ENCODE measurements around the gene EML6.

EML6 gene

DNA sequence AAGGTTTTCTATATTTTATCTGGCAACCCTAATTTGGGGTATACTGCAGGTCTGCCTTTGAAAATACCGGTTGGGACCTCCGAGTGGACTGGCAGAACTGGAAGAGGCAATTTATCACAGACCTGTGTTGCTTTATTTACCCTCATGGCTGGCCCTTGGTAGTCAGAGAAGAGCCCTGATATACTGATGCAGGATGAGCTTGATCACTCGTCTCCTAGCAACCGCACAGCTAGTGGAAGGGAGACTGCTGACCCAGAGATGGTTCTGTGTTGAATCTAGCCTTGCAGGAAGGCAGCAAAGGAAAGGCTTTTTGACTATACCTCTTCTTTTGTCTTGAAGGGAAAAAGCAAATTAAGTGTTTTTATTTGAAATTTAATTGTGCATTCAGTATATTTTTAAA, 154.7 kb downstream of the EML6 start:
- peak in 1 of 56 donors; percentile 11 for DNase-seq

DNA sequence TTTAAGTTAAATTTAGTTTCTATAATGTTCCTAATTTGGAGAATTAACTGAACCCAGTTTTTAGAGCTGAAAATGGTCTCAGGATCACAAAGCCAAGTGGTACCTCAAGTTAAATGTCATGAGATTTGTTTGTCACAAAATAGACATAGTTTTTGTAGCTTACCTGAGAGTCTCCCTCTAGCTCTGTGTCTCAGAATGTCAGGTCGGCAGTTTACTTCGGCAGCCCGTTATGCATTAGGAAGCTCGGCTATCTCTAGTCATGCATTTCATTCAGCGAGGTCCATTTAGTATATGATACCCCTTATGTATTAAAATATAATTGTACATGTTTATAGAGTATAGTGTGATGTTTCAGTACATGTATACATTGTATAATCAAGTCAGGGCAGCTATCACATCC, 155.6 kb downstream of the EML6 start:
- DNase-seq: no peak

DNA sequence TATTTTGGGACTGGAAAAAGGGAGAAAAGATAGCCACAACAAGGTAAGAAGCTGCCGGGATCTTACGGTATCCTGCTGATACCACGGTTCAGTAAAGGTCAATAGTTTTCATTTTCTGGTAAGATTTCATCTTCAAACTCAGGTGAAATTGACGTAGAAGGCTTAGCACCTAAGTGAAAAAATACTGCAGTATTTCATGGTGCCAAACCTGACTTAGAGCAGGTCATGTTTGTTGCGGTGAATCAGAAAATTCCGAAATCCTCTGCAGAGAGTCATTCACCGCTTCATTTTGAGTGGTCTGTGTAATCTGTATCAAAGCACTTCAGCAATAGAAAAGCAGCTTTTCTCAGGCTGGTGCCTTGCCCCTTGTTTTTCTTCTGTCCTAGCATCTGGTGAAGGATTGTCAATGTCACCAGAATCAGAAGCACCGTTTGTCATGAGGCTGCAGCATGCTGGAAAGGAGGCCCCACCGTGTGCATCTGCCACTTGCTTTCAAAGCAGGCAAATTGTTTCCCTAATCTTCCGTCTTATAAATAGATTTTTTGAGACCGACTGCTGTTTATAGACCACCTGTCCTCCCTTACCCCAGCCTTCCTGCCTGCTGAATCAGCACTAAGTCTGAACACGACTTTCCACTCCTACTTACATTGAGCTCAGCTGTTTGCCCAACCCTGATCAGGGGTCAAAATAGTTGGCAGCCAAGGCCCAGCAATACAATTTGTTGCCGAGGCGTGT, 156.3 kb downstream of the EML6 start:
- DNase-seq: no peak

DNA sequence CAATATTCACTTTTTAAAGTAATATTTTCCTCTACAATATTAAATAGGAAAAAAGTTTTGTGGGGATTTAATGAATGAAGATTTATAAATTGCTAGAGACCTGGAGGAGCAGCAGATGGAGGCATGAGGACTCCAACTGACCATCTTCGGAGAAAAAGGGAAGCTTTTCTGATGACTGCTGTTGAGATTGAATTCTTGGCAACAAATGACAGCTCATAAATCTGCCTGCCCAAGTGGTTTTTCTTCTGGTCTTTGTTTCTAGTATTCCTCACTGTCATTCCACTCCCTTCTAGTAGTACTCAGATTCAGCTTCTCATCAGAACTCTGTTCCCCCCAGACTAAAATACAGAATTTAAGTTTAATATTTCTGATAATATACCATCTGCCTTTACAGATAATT, 157.0 kb downstream of the EML6 start:
- DNase-seq: no peak

DNA sequence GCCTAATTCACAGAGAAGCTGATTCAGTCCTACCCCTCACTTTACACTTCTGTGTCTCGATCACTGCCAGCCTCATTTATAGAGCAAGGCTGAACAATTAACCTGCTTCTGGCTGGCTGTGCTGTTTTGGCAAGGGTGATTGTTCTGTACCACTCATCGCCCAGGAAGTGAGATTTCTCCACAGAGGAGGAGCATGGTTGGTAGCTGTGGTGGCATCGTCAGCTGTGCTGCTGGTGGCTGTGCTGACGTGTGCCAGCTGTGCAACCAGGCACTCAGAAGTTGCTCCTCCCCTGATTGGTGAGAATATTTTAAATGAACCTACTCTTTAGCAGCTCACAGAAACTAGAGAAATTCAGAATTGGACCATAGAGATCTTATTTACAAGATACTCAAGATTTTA, 158.3 kb downstream of the EML6 start:
- no peak for DNase-seq

DNA sequence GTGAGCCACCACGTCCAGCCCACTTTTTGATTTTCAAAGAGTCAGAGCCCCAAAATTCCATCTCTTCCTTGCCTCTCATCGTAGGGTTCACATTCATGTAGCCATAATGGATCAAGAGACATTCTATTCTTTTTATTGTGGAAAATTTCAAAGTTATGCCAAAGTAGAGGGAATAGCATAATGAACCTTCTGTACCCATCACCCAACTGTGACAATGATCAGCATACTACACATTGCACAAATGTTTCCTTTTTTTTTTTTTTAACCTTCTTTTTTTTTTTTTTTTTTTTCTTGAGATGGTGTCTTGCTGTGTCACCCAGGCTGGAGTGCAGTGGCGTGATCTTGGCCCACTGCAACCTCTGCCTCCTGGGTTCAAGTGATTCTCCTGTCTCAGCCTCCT, 162.4 kb downstream of the EML6 start:
- DNase-seq: no peak

DNA sequence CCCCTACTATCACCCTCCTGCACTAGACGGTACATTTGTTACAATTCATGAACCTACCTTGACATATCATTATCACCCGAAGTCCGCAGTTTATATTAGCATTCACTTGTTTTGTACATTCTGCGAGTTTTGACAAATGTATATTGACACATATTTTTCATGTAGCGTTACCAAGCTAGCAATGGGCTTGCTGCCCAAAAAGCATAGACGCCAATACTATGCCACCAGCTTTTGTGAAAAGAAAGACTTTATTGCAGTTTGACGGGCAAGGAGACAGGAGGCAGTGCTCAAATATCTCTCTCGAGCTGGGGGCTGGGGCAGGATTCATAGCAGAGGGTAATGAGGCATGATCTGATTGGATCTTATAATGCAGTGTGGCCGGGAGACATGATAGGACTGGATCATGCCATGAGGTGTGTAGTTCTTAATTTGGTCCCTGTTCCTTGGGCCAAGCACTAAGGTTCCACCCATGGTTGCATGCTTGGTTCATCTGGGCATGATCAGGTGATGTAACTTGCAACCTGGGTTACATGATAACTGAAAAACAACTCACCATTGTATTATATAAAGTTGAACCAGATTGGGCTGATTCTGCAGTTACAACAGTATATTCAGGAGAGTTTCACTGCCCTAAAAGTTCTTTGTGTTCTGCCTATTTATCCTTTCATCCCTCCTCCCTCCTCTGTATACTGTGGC, 164.5 kb downstream of the EML6 start:
- no peak for DNase-seq

DNA sequence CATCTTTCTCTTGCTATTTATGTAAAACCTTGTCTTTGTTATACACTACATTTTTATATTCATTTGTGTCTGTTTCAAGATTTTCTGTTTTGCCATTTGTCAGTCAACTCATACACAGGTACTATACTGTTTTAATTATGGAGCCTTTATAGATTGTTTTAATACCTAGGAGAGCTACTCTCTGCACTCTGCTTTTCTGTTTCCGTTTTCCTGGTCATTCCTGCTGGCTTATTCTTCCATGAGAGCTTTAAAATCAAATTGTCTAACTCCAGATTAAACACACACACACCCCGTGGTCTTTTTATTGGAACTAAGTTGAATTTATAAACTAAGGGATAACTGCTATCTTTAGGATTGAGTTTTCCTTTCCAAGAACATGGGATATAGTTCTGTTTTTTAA, 165.6 kb downstream of the EML6 start:
- no peak for DNase-seq

DNA sequence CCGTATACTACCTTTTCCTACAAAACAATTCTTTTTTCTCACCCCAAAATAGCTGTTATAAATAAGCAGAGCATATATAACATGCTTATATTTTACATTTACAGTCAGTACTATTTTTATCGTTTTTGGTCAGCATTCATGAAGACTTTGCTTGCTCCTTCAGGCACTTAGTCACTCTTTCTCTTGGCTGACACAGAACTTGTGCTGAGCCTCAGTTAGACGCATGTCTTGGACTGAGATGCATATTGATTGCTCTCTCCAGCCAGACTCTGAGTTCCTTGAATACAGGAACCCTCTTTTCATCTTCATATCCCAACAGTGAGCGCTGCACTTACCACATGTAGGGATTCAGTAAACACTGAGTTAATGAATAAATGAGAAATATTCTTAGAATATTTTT, 168.4 kb downstream of the EML6 start:
- DNase-seq: no peak

DNA sequence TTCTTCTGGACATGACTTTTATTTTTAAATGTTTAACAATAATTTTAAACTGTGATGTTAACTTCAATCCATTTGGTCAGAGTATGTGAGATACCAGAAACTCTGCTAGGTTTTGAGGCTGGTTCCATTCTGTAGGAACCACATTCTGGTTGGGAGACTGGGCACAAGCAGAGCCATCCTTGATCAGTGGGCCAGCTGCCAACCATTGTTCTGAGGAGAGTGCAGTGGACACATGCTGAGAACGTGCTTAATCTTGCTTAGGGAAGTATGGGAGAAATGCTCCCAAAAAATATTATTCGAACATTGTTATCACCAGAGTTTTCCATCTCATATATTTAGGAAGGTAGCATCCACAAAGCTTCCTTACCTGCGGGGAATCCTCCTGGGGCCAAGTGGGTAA, 171.0 kb downstream of the EML6 start:
- DNase-seq: peak in 3 of 56 donors; percentile 6 to 19 (median 11)

DNA sequence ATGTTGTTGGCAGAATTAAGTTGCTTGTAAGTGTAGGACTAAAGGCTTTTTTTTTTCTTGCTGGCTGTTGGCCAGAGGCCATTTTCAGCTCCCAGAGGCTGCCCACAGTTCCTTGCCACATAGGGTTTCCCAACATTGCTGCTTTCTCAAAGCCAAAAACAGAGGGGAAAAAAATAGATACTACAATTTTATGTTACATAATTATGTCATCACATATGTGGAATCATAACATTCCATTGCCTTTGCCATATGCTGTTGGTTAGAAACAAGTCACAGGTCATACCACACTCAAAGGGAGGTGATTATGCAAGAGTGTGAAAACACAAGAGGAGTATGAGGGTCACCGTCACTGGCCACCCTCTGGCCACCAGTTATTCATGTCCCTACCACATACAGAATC, 172.3 kb downstream of the EML6 start:
- DNase-seq: no peak

DNA sequence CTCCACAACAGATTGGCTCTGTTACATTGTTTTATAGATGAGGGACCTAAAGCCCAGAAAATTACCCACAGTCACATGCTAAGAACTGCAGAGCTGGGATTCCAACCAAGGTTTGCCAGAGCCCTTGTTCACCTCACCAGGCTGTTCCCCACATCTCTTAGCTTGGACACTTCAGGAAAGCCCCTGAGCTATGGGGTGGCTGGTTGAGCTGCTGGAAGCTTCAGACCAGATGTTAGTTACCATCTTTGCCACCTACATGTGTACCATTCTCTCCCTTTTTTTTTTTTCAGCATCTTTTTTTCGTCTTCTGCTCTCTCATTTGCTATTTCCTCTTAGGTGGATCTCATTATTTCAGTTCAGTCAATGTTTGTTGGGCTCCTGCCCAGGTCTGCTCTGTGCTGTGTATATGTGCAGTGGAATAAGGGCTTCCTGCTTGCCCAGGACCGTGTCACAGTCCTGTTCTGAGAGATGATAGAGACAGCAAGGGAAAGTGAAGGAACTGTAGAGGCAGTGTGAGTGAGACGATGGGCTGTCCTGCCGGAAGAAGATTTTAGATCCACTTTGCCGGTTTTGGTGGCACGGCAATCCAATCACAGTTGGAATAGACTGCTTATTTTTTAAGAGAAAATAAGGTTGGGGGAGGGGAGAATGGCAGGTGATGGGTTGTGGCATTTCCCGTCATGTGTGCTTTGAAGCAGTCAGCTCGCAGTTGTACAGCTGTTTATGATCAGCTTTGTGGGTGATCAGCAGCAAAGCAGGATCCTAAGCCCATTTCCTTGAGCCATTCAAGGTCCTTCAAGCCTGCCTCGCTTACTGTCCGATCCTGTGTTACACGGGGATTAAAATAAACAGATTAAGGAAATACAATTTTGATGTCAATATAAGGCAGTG, 174.2 kb downstream of the EML6 start:
- DNase-seq: no peak

DNA sequence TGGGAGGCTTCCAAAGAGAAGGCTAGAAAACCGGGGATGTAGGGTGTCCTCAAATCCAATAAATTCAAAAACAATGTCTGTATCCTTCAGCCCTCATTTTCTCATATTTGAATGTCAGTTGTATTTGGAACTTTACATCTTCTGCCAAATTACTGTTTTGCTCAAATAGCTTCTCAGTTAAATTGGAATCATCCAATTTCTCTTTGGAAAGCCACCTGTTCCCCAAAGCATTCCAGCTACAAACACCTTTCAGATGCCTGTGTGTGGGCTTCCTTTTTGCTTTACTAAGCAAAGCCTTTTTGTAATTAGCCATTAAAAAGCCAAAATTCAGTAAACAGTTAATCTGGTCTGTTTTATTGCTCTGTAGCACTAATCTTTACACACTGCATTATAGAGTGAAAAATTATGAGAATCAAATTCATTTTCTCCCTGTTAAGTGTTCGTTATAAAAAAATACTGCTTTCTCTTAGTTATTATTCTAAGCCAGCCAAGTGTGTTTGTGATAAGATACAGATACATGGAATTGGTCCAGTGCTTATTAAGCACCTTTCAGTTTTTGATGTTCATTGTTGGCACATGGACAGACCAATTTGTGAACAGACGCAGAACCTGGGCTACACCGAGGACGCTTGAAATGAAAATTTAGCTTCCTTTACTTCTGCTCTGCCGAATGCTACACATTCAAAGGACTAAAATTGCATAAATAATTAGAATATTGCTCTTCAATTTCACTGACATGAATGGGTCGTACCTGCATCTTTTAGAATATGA, 175.2 kb downstream of the EML6 start:
- DNase-seq: no peak

DNA sequence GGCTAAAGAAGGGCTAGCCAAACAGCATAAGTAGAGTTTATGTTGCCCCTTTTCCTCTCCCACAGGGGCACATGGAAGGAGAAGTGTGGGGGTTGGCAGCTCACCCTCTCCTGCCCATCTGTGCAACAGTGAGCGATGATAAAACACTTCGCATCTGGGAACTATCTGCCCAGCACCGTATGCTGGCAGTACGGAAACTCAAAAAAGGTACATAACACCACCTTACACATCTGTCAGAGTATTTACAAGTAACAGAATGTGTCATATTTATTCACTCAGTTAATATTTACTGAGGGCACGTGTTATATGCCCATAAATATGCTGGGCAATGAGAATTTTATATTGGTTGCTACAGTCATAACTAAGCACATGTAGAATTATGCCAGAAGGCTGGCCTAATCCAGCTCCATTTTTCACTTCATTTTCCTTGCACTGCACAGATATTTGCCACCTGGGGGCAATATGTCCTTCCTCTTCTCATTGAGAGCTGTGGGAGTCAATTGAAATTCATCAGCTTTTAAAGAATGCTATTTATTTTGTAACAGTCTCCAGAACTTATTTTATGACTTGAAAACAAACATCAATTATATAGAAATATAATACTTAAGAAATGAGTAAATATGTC, 176.2 kb downstream of the EML6 start:
- peak in 11 of 56 donors; percentile 9 to 57 (median 25) for DNase-seq

DNA sequence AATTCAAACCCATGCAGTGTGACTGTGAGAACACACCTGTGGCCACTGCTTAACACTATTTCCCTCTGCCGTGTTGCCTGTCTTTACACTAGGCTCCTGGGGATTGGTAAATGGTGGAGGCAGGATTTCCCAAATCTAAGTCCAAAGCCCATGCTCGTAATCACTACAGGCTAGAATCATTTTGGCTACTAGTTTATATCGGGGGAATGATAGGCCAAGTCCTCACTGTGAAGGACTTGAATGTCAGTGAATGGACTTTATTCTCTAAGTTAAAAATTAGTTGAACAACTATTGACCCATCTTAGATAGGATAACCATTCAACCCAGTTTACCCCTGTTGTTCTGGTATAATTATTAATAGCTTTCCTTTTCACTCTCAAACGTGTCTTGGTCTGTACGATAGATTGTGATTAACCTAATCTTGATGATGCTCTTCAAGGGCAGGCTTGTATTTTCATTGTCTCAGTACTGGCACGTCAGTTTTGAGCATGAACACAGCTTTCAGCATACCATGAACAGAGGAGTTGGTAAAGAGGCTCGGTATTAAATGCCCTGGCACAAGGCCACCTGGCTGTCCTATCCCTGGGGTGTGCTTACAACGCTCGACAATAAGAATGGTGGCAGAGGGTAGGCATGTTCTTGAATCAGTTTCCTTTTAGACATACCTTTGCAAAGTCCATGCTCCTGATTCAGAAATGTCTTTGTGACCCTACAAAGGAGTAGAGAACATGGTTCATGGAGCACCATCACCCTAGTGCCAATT, 177.9 kb downstream of the EML6 start:
- no peak for DNase-seq

DNA sequence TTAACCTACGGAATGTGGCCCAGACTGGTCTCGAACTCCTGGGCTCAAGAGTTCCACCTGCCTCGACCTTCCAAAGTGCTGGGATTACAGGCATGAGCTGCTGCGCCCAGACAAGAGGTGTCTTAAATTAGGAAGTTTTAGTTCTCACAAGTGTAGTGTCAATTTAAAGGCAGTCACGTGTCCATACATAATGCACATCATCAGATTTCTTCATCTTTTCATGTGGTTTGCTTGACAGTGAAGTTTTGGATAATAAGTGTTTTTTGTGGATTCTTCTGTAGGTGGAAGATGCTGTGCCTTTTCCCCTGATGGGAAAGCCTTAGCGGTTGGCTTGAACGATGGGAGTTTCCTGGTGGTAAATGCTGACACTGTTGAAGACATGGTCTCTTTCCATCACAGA, 179.3 kb downstream of the EML6 start:
- no peak for DNase-seq

DNA sequence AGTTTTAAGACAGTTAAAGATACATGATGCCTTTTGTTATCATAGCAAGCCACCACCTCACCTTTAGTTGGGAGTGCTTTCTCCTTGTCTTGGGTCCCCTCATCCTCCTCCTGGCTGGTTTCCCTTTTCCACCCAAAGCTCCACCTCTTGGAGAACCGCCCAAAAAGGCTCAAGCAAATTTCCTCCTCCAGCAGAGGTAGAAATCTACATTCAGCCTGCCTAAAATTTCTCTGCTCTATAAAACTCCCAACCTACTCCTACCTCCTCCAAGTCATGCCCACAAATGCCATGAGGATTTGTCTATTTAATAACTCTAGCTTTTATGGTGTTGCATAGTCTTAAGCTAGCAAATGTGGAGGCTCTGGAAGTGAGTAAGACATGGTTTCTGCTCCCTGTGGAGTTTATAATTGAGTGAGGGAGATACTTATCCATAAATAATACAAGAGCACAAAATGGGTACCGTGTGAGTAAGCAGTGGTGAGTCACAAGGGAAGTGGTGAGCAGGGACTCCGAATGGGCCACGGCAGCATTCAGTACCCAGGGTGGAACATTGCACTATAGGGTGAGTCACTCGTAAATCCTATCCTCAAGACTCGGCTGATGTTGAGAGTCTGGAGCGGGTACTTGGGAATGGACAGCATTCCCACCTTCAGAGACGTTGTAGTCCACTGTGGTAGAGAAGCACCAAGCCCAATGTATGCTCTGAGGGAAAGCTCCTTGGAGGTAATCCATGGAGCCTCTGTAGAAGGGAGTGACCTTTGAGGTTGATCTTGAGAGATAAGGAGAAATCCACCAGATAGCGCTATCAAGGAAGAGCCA, 180.5 kb downstream of the EML6 start:
- DNase-seq: peak in 1 of 56 donors; percentile 9

DNA sequence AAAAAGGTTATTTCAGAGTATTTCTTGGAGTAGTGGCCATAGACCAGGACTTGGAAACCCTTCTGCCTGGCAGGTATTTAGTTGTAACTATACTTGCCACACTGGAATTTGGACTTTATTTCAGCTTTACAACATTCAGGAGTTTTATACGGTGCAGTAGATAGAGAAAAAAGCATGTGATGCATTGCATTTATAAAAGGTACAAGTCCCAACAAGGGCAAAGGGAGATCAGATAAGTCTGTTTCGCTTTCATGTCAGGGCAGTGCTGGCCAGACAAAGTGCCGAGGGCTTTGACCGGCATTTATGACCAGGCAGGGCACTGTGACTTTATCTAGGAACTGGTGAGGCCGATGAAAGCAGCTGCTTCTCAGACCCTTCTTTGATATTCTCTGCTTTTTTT, 181.4 kb downstream of the EML6 start:
- DNase-seq: no peak

DNA sequence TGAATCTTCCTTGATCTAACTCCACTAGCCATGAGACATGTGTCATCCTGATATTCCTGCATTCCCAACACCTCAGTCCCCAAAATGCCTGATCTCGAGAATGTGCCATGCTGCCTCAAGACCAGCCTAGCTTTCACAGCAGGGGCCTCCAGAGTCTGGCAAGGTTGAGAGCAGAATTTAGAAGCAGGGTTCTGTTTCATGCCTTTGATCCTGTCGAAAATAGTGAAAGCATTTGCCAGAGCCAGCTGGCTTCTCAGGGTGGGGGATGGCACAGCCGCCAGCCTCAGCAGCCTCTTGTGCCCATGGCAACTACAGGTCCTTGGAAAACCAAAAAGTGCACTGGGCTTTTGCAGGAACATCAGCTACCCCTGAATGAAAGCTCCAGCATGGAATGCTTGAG, 183.3 kb downstream of the EML6 start:
- peak in 31 of 56 donors; percentile 4 to 60 (median 28) for DNase-seq

Measured in amygdala (tissue), 56 donors.